CD14-positive monocyte (primary cell): ENCODE data around the gene MOB1B. TPM values are rescaled to one million over a fixed set of nuclear protein-coding genes. Genes with fewer than 3 reads are reported as not detected.

Source experiments
- DNase-seq, 3 donors: peaks; one replicate each; pipeline ENCODE4 v3.0.0-alpha.2; 2011 to 2022
- H2AFZ ChIP-seq: 2 replicates; pipeline ENCODE4 v1.6.0; 2012; ENCODE audit warnings: mild to moderate bottlenecking, low read depth, low read length, inconsistent platforms; ENCODE audit not compliant: insufficient read depth, poor library complexity, severe bottlenecking
- H3K27ac ChIP-seq, 2 donors: 1 replicate in 1 of 2; 2 replicates in 1 of 2; pipeline ENCODE4 v1.5.1; 2012 to 2013; ENCODE audit warnings: low read length in 2 of 2, control low read depth in 1 of 2, inconsistent platforms in 1 of 2, low read depth in 1 of 2, mild to moderate bottlenecking in 1 of 2
- H3K27me3 ChIP-seq, 2 donors: one replicate each; pipeline versions ENCODE4 v1.6.0 to v1.6.1; 2011 to 2013; ENCODE audit warnings: low read length in 2 of 2; ENCODE audit not compliant: control insufficient read depth in 2 of 2, insufficient read depth in 2 of 2
- H3K36me3 ChIP-seq, 2 donors: replicated peaks in 1 of 2; 1 replicate in 1 of 2; 2 replicates in 1 of 2; pipeline versions ENCODE4 v1.5.1 to v1.6.1; 2012 to 2013; ENCODE audit warnings: low read length in 2 of 2, control low read depth in 1 of 2, inconsistent platforms in 1 of 2, mild to moderate bottlenecking in 1 of 2; ENCODE audit not compliant: insufficient read depth in 2 of 2, control insufficient read depth in 1 of 2
- H3K4me1 ChIP-seq, 2 donors: 1 replicate in 1 of 2; 2 replicates in 1 of 2; pipeline versions ENCODE4 v1.5.1 to v1.6.1; 2012 to 2013; ENCODE audit warnings: low read length in 2 of 2, control low read depth in 1 of 2, inconsistent platforms in 1 of 2, mild to moderate bottlenecking in 1 of 2, moderate library complexity in 1 of 2; ENCODE audit not compliant: insufficient read depth in 2 of 2, control insufficient read depth in 1 of 2
- H3K4me2 ChIP-seq: replicated peaks from 2 replicates; pipeline ENCODE3; 2012; ENCODE audit warnings: low read length, moderate library complexity, mild to moderate bottlenecking; ENCODE audit not compliant: poor library complexity, severe bottlenecking; ENCODE audit errors: extremely low read depth
- H3K4me3 ChIP-seq, 3 experiments: fragments of 200-600 bp in 1 of 3; sonication (generic) in 1 of 3; replicated peaks in 1 of 3; 1 replicate in 2 of 3; 2 replicates in 1 of 3; pipeline ENCODE4 v1.5.1; 2011 to 2013; ENCODE audit warnings: low read length in 3 of 3, mild to moderate bottlenecking in 3 of 3, control low read depth in 2 of 3, low read depth in 2 of 3, inconsistent platforms in 1 of 3, moderate library complexity in 1 of 3
- H3K79me2 ChIP-seq: 2 replicates; pipeline ENCODE4 v1.6.0; 2012; ENCODE audit warnings: mild to moderate bottlenecking, control low read depth, inconsistent platforms, low read length, moderate library complexity; ENCODE audit not compliant: insufficient read depth
- H3K9ac ChIP-seq: 2 replicates; pipeline ENCODE4 v1.6.0; 2017; ENCODE audit warnings: low read length, mild to moderate bottlenecking; ENCODE audit not compliant: insufficient read depth, poor library complexity, severe bottlenecking
- H3K9me3 ChIP-seq, 2 donors: replicated peaks in 1 of 2; 1 replicate in 1 of 2; 2 replicates in 1 of 2; pipeline versions ENCODE4 v1.5.1 to v1.6.1; 2012 to 2013; ENCODE audit warnings: low read length in 2 of 2, control low read depth in 1 of 2; ENCODE audit not compliant: control insufficient read depth in 1 of 2, insufficient read depth in 1 of 2
- H4K20me1 ChIP-seq: 2 replicates; pipeline ENCODE4 v1.6.0; 2012; ENCODE audit warnings: mild to moderate bottlenecking, low read length, control low read depth, moderate library complexity; ENCODE audit not compliant: insufficient read depth
- H3K27ac Mint-ChIP-seq, 7 donors: one replicate each; pipeline ENCODE4 v1.8.0; 2020; ENCODE audit warnings: mild to moderate bottlenecking in 7 of 7, mixed read lengths in 7 of 7, moderate library complexity in 6 of 7, inconsistent platforms in 2 of 7
- H3K27me3 Mint-ChIP-seq, 3 donors: one replicate each; pipeline ENCODE4 v1.8.0; 2021 to 2022; ENCODE audit warnings: low read depth in 3 of 3, mild to moderate bottlenecking in 3 of 3, mixed read lengths in 3 of 3, moderate library complexity in 3 of 3, inconsistent platforms in 1 of 3
- H3K36me3 Mint-ChIP-seq, 2 donors: one replicate each; pipeline ENCODE4 v1.8.0; 2020; ENCODE audit warnings: mixed read lengths in 2 of 2, inconsistent platforms in 1 of 2, mild to moderate bottlenecking in 1 of 2
- H3K4me1 Mint-ChIP-seq: one replicate; pipeline ENCODE4 v1.8.0; 2020; ENCODE audit warnings: mild to moderate bottlenecking, mixed read lengths
- H3K4me3 Mint-ChIP-seq, 2 donors: one replicate each; pipeline ENCODE4 v1.8.0; 2020; ENCODE audit warnings: mild to moderate bottlenecking in 2 of 2, mixed read lengths in 2 of 2, moderate library complexity in 1 of 2
- H3K9me3 Mint-ChIP-seq, 7 donors: one replicate each; pipeline ENCODE4 v1.8.0; 2020 to 2022; ENCODE audit warnings: mixed read lengths in 7 of 7, mild to moderate bottlenecking in 6 of 7, moderate library complexity in 6 of 7, inconsistent platforms in 2 of 7
- CTCF ChIP-seq: fragments of 200-600 bp; IDR thresholded peaks from one replicate; pipeline ENCODE4 v1.8.0; 2022; ENCODE audit warnings: antibody characterized with exemption, mild to moderate bottlenecking
- WGBS: methylation state at CpG from one replicate; pipeline ENCODE4 v1.1.5; 2013; ENCODE audit warnings: missing lambda C conversion rate; ENCODE audit not compliant: insufficient coverage; 5-methylcytosine and 5-hydroxymethylcytosine counted together
- intact Hi-C, 2 donors: fragments of 100-400 bp; cut with micrococcal nuclease; formaldehyde crosslinking; loops; one replicate each; pipeline versions ENCODE4 v1.15.0 to v1.15.1; 2023
- polyA plus RNA-seq, 3 donors: library from polyadenylated mRNA; depleted of rRNA in 1 of 3; unstranded in 2 of 3; stranded (reverse) in 1 of 3; fragments of 300-500 nt in 2 of 3; fragments of >200 nt in 1 of 3; fragmentation: Illumina TruSeq in 2 of 3; gene quantifications; 1 replicate in 2 of 3; 2 replicates in 1 of 3; pipeline ENCODE4 v1.2.3, GENCODE V29; 2012 to 2021

The MOB1B gene
- polyA plus RNA-seq, 3 donors, result 3.9 to 10.7 (median 7.0) TPM

DNA sequence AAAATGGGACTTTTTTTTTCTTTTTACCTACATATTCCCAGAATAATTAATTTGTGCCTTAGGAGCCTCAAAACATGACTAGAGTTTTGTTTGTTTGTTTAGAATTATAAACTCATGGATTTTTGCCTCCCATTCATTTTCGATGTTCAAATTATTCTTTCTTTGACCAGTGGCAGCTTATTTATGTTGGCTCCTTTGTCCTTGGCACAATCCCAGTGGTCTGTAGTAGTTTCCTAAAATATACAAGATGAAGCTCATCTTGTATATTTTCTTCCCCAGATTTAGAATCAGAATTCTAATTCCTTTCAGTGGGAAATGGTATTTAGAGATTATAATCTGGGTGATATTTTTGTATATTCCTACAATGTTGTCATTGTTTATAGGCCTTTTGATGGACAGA is 118.4 kb downstream of the MOB1B start:
- Histone ChIP-seq H3K4me2 (no peak overlapping the region), H3K9ac (no peak overlapping the region), H3K79me2 (peaks cover 66% of the 10 kb centered on the region), H3K9me3 (no peaks in the 10 kb centered on the region), H3K27me3 (no peaks in the 10 kb centered on the region), H3K4me1 (no peaks in the 10 kb centered on the region), H3K36me3 (peaks cover 11 to 45% of the 10 kb centered on the region in 2 donors), H4K20me1 (peaks cover 14% of the 10 kb centered on the region), H3K27ac (no peak overlapping the region), H2AFZ (no peak overlapping the region), H3K4me3 (no peak overlapping the region)
- no CpG with 5 or more reads among the region's 1 CpG for WGBS
- intact Hi-C loops, result no loop called here
- peaks cover 0 to 2% (median 0%) of the 10 kb centered on the region in 7 donors for H3K9me3 Mint-ChIP-seq
- TF ChIP-seq CTCF, result no peak
- H3K4me3 Mint-ChIP-seq, result no peak overlapping the region
- H3K36me3 Mint-ChIP-seq, result peaks cover 21 to 30% of the 10 kb centered on the region in 2 donors
- DNase-seq, result no peak
- H3K27me3 Mint-ChIP-seq, result no peaks in the 10 kb centered on the region
- no peak overlapping the region for H3K27ac Mint-ChIP-seq
- H3K4me1 Mint-ChIP-seq, result peaks cover 2% of the 10 kb centered on the region

DNA sequence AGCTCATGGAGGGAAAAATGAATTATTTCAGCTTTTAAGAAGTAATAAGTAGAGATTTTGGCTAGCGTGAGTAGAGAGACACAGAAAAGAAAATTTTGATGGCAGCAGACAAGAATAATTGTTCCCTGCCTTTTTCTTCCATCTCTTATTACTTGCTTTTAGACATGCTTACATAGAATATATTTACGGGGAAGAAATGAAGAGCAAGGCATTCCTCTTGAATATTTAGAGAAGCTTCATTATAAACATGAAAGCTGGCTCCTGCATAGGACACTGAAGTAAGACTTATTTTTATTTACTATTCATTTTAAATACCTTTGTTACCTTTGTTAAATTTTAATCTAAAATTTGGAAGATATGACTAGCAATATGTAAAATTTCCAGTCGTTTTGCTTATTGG is 123.5 kb downstream of the MOB1B start:
- H3K27ac Mint-ChIP-seq, result no peak overlapping the region

More for the DNA sequence above, 123.5 kb downstream of the MOB1B start:
- no peak overlapping the region for H2AFZ ChIP-seq
- H3K9me3 Mint-ChIP-seq, result no peaks in the 10 kb centered on the region
- peaks cover 49 to 86% of the 10 kb centered on the region in 2 donors for H3K36me3 ChIP-seq
- H3K4me2 ChIP-seq, result no peak overlapping the region
- no peak overlapping the region for H3K9ac ChIP-seq
- no peak overlapping the region for H3K4me3 ChIP-seq
- no peak overlapping the region for H3K27ac ChIP-seq
- H3K27me3 Mint-ChIP-seq, result no peaks in the 10 kb centered on the region
- H3K4me1 ChIP-seq, result no peaks in the 10 kb centered on the region
- no peak for TF ChIP-seq CTCF
- DNase-seq, result no peak
- H3K79me2 ChIP-seq, result peaks cover 39% of the 10 kb centered on the region
- H3K4me3 Mint-ChIP-seq, result no peak overlapping the region
- H3K9me3 ChIP-seq, result no peaks in the 10 kb centered on the region
- H3K27me3 ChIP-seq, result no peaks in the 10 kb centered on the region
- peaks cover 11% of the 10 kb centered on the region for H4K20me1 ChIP-seq
- WGBS, result no CpG with 5 or more reads among the region's 3 CpGs
- peaks cover 42 to 69% of the 10 kb centered on the region in 2 donors for H3K36me3 Mint-ChIP-seq
- peaks cover 2% of the 10 kb centered on the region for H3K4me1 Mint-ChIP-seq
- intact Hi-C loops, result no loop called here
